Heart left ventricle (tissue), 16 donors: ENCODE measurements around the gene NKAIN2. TPM values are rescaled to one million over a fixed set of nuclear protein-coding genes. Genes with fewer than 3 reads are reported as not detected.

Experiments used
- ATAC-seq, 4 donors: fragments of 200-7000 bp; cut with Tn5 transposase; one replicate each; pipeline ENCODE4 v1.9.1; 2020 to 2022; ENCODE audit warnings: moderate library complexity in 4 of 4, mild to moderate bottlenecking in 3 of 4, moderate number of reproducible peaks in 1 of 4
- DNase-seq, 5 donors: peaks; one replicate each; pipeline ENCODE4 v3.0.0-alpha.2; 2020
- H3K27ac ChIP-seq, 12 donors: fragments of 200-600 bp; sonication (generic) in 4 of 12; one replicate each; pipeline versions ENCODE4 v1.5.0 to v1.8.0; 2016 to 2022; ENCODE audit warnings: mild to moderate bottlenecking in 2 of 12
- H3K27me3 ChIP-seq, 9 donors: fragments of 200-600 bp; sonication (generic) in 2 of 9; one replicate each; pipeline versions ENCODE4 v1.5.1 to v1.8.0; 2016 to 2022; ENCODE audit warnings: mild to moderate bottlenecking in 3 of 9
- H3K36me3 ChIP-seq, 9 donors: fragments of 200-600 bp; sonication (generic) in 2 of 9; one replicate each; pipeline versions ENCODE4 v1.5.0 to v1.8.0; 2018 to 2022; ENCODE audit warnings: mild to moderate bottlenecking in 2 of 9
- H3K4me1 ChIP-seq, 12 donors: fragments of 200-600 bp; sonication (generic) in 4 of 12; one replicate each; pipeline versions ENCODE4 v1.5.0 to v1.8.0; 2016 to 2022; ENCODE audit warnings: mild to moderate bottlenecking in 3 of 12
- H3K4me3 ChIP-seq, 12 donors: fragments of 200-600 bp; sonication (generic) in 4 of 12; one replicate each; pipeline versions ENCODE4 v1.5.0 to v1.8.0; 2017 to 2022; ENCODE audit warnings: mild to moderate bottlenecking in 9 of 12, moderate library complexity in 4 of 12
- H3K9me3 ChIP-seq, 12 donors: fragments of 200-600 bp; sonication (generic) in 4 of 12; one replicate each; pipeline versions ENCODE4 v1.5.0 to v1.8.0; 2016 to 2022; ENCODE audit warnings: mild to moderate bottlenecking in 1 of 12
- CTCF ChIP-seq, 12 donors: fragments of 200-600 bp; sonication (generic) in 4 of 12; IDR thresholded peaks; one replicate each; pipeline versions ENCODE4 v1.5.0 to v1.8.0; 2018 to 2022; ENCODE audit warnings: antibody characterized with exemption in 12 of 12, mild to moderate bottlenecking in 5 of 12
- POLR2A ChIP-seq, 2 donors: fragments of 450-650 bp; IDR thresholded peaks; one replicate each; pipeline ENCODE4 v1.6.1; 2017; ENCODE audit warnings: antibody characterized with exemption in 2 of 2, mild to moderate bottlenecking in 2 of 2, moderate library complexity in 2 of 2
- WGBS, 4 donors: extraction: QIAGEN DNeasy Blood & Tissue Kit in 2 of 4; methylation state at CpG; one replicate each; pipeline versions ENCODE4 v1.1.5 to v1.1.7; 2013 to 2018; 5-methylcytosine and 5-hydroxymethylcytosine counted together
- intact Hi-C, 10 donors: fragments of 100-400 bp; cut with DNase I; formaldehyde crosslinking; loops; one replicate each; pipeline versions ENCODE4 v1.11.1 to v1.14.2; 2022
- polyA plus RNA-seq, 2 donors: library from polyadenylated mRNA; stranded (reverse); fragments of 200-250 nt; gene quantifications; one replicate each; pipeline ENCODE4 v1.2.3, GENCODE V29; 2013
- total RNA-seq, 9 donors: library from RNA; depleted of rRNA in 2 of 9; stranded (reverse); fragments of >200 nt in 2 of 9; fragmentation: NEBNext Ultra II Directional in 3 of 9; extraction: Animal tissue kit (Norgen Biotek cat#: 25700) in 3 of 9; gene quantifications; one replicate each; pipeline versions ENCODE4 v1.1.0 to v1.2.4, GENCODE V29; 2016 to 2023
- donor health status: ischemic (EF 13 %, LVEDD 7.1; RV severe dilation, severe dysfunction).
- donor health status: healthy with polysubstance abuse.
- donor health status: DM: no; HTN: yes; CAD: no.
- donor health status: DM: no; HTN: no; CAD: no.
- donor health status: ischemic (EF 25% LVEDD 6.9; RV normal size, moderate dysfunction).
- donor health status: ischemic (EF 25% LVEDD 5.7; RV mildly dilated, moderate dysfunction).
- donor health status: healthy.
- donor health status: DM: yes; HTN: yes; CAD: no.
- donor health status: ischemic (EF 35%, LVEDD 5.7; RV mildly dilated, moderate dysfunction).
- donor health status: nonischemic (EF 11% LVEDD 7.7; RV severe dilation, severe dysfunction).
- donor health status: DM: yes; HTN: yes; CAD: no.
- donor health status: PGD.
- donor health status: ischemic (EF 29% LVEDD 5.4; RV normal size, mild dysfunction).
- donor health status: nonischemic (EF 23%, LVEDD 6.1; RV moderate dilation, normal function).

NKAIN2 gene
- total and polyA plus RNA-seq, 11 donors, result 0.19 to 0.83 (median 0.33) TPM; not detected in 2

- WGBS, 4 donors, result 63 to 77% (median 69%) methylated on average over 2 of the region's 2 CpGs
- TF ChIP-seq POLR2A (IDR thresholded peaks at IDR 0.05), result no peak
- TF ChIP-seq CTCF (IDR thresholded peaks at IDR 0.05), result no peak
- ATAC-seq (no peak), DNase-seq (no peak)
- Histone ChIP-seq H3K27ac (no peak overlapping the region), H3K4me3 (no peak overlapping the region), H3K4me1 (no peaks in the 10 kb centered on the region), H3K9me3 (no peaks in the 10 kb centered on the region), H3K27me3 (no peaks in the 10 kb centered on the region), H3K36me3 (no peaks in the 10 kb centered on the region)
- intact Hi-C loops, result no loop called here
These were observed 223.0 kb downstream of the NKAIN2 start for GRCh38 chr6:124026694-124027093.

GRCh38 chr6:124027392-124027791, 223.7 kb downstream of the NKAIN2 start:
- intact Hi-C loops, result no loop called here
- TF ChIP-seq POLR2A (IDR thresholded peaks at IDR 0.05) (no peak), CTCF (IDR thresholded peaks at IDR 0.05) (no peak)
- no peak overlapping the region for H3K27ac ChIP-seq
- H3K36me3 ChIP-seq, result no peaks in the 10 kb centered on the region
- H3K4me3 ChIP-seq, result no peak overlapping the region
- H3K9me3 ChIP-seq, result no peaks in the 10 kb centered on the region
- WGBS, 4 donors, result 80 to 83% (median 81%) methylated on average over 7 of the region's 7 CpGs
- no peaks in the 10 kb centered on the region for H3K27me3 ChIP-seq
- no peak for DNase-seq
- ATAC-seq, result no peak
- H3K4me1 ChIP-seq, result no peaks in the 10 kb centered on the region

GRCh38 chr6:124028117-124028516, 224.5 kb downstream of the NKAIN2 start:
- 70 to 86% (median 75%) methylated on average over 2 of the region's 2 CpGs for WGBS, 4 donors

GRCh38 chr6:124029567-124029966, 225.9 kb downstream of the NKAIN2 start:
- no peak for ATAC-seq
- no peaks in the 10 kb centered on the region for H3K27me3 ChIP-seq
- TF ChIP-seq CTCF (IDR thresholded peaks at IDR 0.05) (no peak), POLR2A (IDR thresholded peaks at IDR 0.05) (no peak)
- no peak overlapping the region for H3K4me3 ChIP-seq
- H3K9me3 ChIP-seq, result no peaks in the 10 kb centered on the region
- DNase-seq, result no peak
- no peaks in the 10 kb centered on the region for H3K36me3 ChIP-seq
- 66 to 91% (median 80%) methylated on average over 5 of the region's 5 CpGs for WGBS, 4 donors
- intact Hi-C loops, result no loop called here
- no peak overlapping the region for H3K27ac ChIP-seq
- no peaks in the 10 kb centered on the region for H3K4me1 ChIP-seq

More at GRCh38 chr6:124028117-124028516, 224.5 kb downstream of the NKAIN2 start:
- Histone ChIP-seq H3K27ac (no peak overlapping the region), H3K36me3 (no peaks in the 10 kb centered on the region), H3K27me3 (no peaks in the 10 kb centered on the region), H3K4me1 (no peaks in the 10 kb centered on the region), H3K9me3 (no peaks in the 10 kb centered on the region), H3K4me3 (no peak overlapping the region)
- TF ChIP-seq POLR2A (IDR thresholded peaks at IDR 0.05) (no peak), CTCF (IDR thresholded peaks at IDR 0.05) (no peak)
- no peak for ATAC-seq
- intact Hi-C loops, result no loop called here
- DNase-seq, result no peak
